Ascending aorta (tissue), 2 donors: Measurements from ENCODE around the gene RASA3. TPM values are rescaled to one million over a fixed set of nuclear protein-coding genes. Genes with fewer than 3 reads are reported as not detected.

Source experiments
- DNase-seq, 2 donors: peaks; one replicate each; pipeline ENCODE4 v3.0.0-alpha.2; 2019; ENCODE audit warnings: low spot score in 2 of 2
- H3K27ac ChIP-seq, 2 donors: fragments of 200-600 bp; sonication (generic); one replicate each; pipeline ENCODE4 v1.5.1; 2016 to 2017; ENCODE audit warnings: mild to moderate bottlenecking in 1 of 2
- H3K27me3 ChIP-seq: fragments of 200-600 bp; sonication (generic); one replicate; pipeline ENCODE4 v1.5.1; 2017
- H3K36me3 ChIP-seq, 2 donors: fragments of 200-600 bp; sonication (generic); one replicate each; pipeline ENCODE4 v1.5.1; 2016
- H3K4me1 ChIP-seq, 2 donors: fragments of 200-600 bp; sonication (generic); one replicate each; pipeline ENCODE4 v1.5.1; 2016 to 2017; ENCODE audit warnings: mild to moderate bottlenecking in 1 of 2
- H3K4me3 ChIP-seq, 2 donors: fragments of 200-600 bp; sonication (generic); one replicate each; pipeline ENCODE4 v1.5.1; 2016 to 2017; ENCODE audit warnings: mild to moderate bottlenecking in 1 of 2
- H3K9me3 ChIP-seq, 2 donors: fragments of 200-600 bp; sonication (generic); one replicate each; pipeline ENCODE4 v1.5.1; 2016
- intact Hi-C: fragments of 100-400 bp; cut with DNase I; formaldehyde crosslinking; loops from one replicate; pipeline ENCODE4 v1.15.1; 2023
- total RNA-seq: library from RNA; depleted of rRNA; stranded (reverse); fragments of >200 nt; gene quantifications from one replicate; pipeline ENCODE4 v1.1.0, GENCODE V29; 2016
- TF ChIP-seq, protein P1 (sequence below), 3 experiments: fragments of 200-600 bp in 2 of 3; fragments of 450-650 bp in 1 of 3; sonication (generic) in 2 of 3; IDR thresholded peaks; one replicate each; pipeline ENCODE4 v1.5.1; 2016 to 2019; ENCODE audit warnings: antibody characterized with exemption in 3 of 3, mild to moderate bottlenecking in 1 of 3, moderate library complexity in 1 of 3

Gene RASA3
- total RNA-seq, 1 donor from 2014 or later = 30.7 TPM

- Histone ChIP-seq H3K36me3 (peaks cover 0 to 3% of the 10 kb centered on the region in 2 donors), H3K4me3 (no peak overlapping the region), H3K27me3 (no peaks in the 10 kb centered on the region), H3K27ac (no peak overlapping the region), H3K9me3 (peaks cover 0 to 7% of the 10 kb centered on the region in 2 donors), H3K4me1 (no peaks in the 10 kb centered on the region)
- intact Hi-C loops = no loop called here
- DNase-seq = peak in 1 of 2 donors; percentile 40
- TF ChIP-seq, protein P1, sequence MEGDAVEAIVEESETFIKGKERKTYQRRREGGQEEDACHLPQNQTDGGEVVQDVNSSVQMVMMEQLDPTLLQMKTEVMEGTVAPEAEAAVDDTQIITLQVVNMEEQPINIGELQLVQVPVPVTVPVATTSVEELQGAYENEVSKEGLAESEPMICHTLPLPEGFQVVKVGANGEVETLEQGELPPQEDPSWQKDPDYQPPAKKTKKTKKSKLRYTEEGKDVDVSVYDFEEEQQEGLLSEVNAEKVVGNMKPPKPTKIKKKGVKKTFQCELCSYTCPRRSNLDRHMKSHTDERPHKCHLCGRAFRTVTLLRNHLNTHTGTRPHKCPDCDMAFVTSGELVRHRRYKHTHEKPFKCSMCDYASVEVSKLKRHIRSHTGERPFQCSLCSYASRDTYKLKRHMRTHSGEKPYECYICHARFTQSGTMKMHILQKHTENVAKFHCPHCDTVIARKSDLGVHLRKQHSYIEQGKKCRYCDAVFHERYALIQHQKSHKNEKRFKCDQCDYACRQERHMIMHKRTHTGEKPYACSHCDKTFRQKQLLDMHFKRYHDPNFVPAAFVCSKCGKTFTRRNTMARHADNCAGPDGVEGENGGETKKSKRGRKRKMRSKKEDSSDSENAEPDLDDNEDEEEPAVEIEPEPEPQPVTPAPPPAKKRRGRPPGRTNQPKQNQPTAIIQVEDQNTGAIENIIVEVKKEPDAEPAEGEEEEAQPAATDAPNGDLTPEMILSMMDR (IDR thresholded peaks at IDR 0.05) = no peak
These were observed 43.6 kb downstream of the RASA3 start for GRCh38 chr13:114088863-114089262.

GRCh38 chr13:114088234-114088633, 44.2 kb downstream of the RASA3 start:
- no peak overlapping the region for H3K4me3 ChIP-seq
- H3K36me3 ChIP-seq = peaks cover 0 to 3% of the 10 kb centered on the region in 2 donors
- no peaks in the 10 kb centered on the region for H3K27me3 ChIP-seq
- intact Hi-C loops = no loop called here
- no peaks in the 10 kb centered on the region for H3K4me1 ChIP-seq
- peaks cover 0 to 7% of the 10 kb centered on the region in 2 donors for H3K9me3 ChIP-seq
- no peak for DNase-seq
- no peak overlapping the region for H3K27ac ChIP-seq
- TF ChIP-seq, protein P1 (IDR thresholded peaks at IDR 0.05) = no peak

- Histone ChIP-seq H3K4me3 (no peak overlapping the region), H3K27ac (no peak overlapping the region), H3K27me3 (no peaks in the 10 kb centered on the region), H3K4me1 (no peaks in the 10 kb centered on the region), H3K9me3 (peaks cover 0 to 1% of the 10 kb centered on the region in 2 donors), H3K36me3 (peaks cover 0 to 3% of the 10 kb centered on the region in 2 donors)
- TF ChIP-seq, protein P1 (IDR thresholded peaks at IDR 0.05) = no peak
- DNase-seq = peak in 1 of 2 donors; percentile 58
- intact Hi-C loops = no loop called here
These were observed 45.0 kb downstream of the RASA3 start for GRCh38 chr13:114087430-114087829.

DNA sequence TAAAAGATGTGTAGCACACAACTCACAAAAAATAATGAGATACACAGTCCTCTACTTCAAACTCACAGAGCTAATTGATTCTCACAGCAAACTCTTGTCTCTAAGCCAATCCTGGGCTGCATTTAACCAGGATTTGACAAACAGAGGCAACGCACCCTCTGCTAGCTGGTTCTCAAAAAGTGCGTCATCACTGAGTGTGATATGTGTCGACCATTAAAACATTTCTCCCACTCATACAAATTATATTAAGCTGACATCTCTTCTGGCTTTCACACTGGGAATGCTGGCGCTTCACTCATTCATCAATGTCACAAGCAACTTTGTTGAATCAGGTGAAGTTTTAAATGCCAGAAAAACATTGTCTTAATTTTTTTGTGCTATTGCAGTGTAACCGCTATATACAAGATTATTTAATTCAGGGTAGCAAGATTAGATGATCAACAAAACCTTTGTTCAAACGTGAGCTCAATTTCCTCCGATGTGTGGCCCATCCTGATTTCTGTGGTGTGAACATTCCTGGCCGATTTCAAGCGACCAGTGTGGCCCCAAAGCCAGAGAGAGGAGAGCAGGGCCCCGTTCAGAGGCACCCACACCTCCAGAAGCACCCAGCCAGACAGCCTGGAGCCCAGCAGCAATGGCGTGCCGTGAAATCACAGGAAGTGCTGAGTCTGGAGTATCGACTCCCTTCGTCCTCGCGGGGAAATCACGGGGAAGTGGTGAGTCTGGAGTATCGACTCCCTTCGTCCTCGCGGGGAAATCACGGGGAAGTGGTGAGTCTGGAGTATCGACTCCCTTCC, 49.4 kb downstream of the RASA3 start:
- H3K27me3 ChIP-seq = no peaks in the 10 kb centered on the region
- H3K4me3 ChIP-seq = no peak overlapping the region
- no peak overlapping the region for H3K27ac ChIP-seq
- H3K4me1 ChIP-seq = peaks cover 0 to 5% of the 10 kb centered on the region in 2 donors
- TF ChIP-seq, protein P1 (IDR thresholded peaks at IDR 0.05) = no peak
- no peaks in the 10 kb centered on the region for H3K9me3 ChIP-seq
- intact Hi-C loops = no loop called here
- DNase-seq = no peak
- peaks cover 0 to 3% of the 10 kb centered on the region in 2 donors for H3K36me3 ChIP-seq

DNA sequence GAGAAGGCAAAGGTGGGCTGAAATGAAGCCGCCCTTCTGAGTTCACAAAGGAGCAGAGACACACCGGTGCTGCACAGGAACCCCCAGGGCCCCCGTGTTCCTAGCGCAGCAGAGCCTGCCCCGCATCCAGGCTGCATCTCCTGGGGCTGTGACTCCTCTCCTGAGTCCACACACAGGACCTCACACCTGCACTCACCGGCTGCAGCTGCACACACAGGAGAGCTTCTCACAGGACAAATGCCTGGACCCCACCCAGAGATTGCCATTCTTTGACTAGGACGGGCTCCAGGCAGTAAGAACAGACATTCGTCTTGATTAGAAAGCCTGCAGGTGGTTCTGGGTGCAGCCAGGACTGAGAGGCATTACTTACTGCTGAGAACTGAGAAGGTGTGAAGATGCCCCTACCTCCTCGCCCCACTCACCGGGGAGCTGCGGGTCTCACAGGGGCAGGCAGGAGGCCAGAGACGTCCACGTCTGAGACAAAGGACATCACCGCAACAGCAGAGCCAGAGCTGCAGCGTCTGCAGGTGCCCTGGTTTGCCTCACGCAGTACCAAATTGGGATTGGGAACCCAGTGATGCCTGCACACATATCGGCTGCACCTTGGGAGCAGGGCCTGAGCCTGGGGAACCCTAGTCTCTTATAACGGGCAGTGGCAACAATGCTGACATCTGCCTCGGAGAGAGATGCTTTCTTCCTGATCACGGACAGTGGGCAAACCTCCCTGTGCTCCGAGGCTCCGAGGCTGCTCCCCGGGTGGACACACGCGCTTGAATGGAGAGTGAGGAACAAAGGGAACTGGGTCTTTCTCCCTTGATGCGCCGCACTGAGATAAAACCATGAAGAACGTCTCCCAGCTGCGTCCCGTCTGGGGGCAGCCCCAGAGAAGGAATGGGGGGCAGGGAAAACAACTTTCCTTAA, 50.4 kb downstream of the RASA3 start:
- intact Hi-C loops = no loop called here
- Histone ChIP-seq H3K9me3 (no peaks in the 10 kb centered on the region), H3K36me3 (no peaks in the 10 kb centered on the region), H3K4me1 (peaks cover 0 to 5% of the 10 kb centered on the region in 2 donors), H3K27me3 (no peaks in the 10 kb centered on the region), H3K27ac (no peak overlapping the region), H3K4me3 (no peak overlapping the region)
- TF ChIP-seq, protein P1 (IDR thresholded peaks at IDR 0.05) = no peak
- peak in 1 of 2 donors; percentile 61 for DNase-seq
